Measurements from ENCODE around the gene RASL10B.

Gene RASL10B

DNA sequence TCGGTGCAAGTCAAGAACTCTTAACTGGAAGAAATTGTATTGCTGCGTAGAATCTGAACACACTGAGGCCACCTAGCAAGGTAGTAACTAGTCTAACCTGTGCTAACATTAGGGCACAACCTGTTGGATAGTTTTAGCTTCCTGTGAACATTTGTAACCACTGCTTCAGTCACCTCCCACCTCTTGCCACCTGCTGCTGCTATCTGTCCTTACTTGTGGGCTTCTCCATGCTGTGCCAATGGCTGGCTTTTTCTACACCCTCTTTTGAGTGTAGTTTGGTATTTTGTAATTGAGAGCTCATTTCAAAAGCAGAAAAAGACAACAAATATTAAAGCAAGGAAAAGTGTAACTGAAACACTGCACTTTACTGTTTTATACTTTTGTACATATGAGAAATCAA lies 7.7 kb upstream of the RASL10B start:
- TF ChIP-seq, protein P1, sequence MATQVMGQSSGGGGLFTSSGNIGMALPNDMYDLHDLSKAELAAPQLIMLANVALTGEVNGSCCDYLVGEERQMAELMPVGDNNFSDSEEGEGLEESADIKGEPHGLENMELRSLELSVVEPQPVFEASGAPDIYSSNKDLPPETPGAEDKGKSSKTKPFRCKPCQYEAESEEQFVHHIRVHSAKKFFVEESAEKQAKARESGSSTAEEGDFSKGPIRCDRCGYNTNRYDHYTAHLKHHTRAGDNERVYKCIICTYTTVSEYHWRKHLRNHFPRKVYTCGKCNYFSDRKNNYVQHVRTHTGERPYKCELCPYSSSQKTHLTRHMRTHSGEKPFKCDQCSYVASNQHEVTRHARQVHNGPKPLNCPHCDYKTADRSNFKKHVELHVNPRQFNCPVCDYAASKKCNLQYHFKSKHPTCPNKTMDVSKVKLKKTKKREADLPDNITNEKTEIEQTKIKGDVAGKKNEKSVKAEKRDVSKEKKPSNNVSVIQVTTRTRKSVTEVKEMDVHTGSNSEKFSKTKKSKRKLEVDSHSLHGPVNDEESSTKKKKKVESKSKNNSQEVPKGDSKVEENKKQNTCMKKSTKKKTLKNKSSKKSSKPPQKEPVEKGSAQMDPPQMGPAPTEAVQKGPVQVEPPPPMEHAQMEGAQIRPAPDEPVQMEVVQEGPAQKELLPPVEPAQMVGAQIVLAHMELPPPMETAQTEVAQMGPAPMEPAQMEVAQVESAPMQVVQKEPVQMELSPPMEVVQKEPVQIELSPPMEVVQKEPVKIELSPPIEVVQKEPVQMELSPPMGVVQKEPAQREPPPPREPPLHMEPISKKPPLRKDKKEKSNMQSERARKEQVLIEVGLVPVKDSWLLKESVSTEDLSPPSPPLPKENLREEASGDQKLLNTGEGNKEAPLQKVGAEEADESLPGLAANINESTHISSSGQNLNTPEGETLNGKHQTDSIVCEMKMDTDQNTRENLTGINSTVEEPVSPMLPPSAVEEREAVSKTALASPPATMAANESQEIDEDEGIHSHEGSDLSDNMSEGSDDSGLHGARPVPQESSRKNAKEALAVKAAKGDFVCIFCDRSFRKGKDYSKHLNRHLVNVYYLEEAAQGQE (IDR thresholded peaks at IDR 0.05; ENCODE audit: insufficient replicate concordance, low read depth) = no peak
- TF ChIP-seq CTCF (IDR thresholded peaks at IDR 0.05; ENCODE audit: insufficient read depth, low read length) (no peak), GABPA (IDR thresholded peaks at IDR 0.05; ENCODE audit: low read depth) (no peak), POLR2AphosphoS5 (IDR thresholded peaks at IDR 0.05; ENCODE audit: low read depth) (no peak)
- no peak for DNase-seq (ENCODE audit: low read depth in 1 of 2, low spot score in 1 of 2)
- no peak overlapping the region for H3K4me3 ChIP-seq (replicated peaks; ENCODE audit: insufficient read depth, low read length)
- no peaks in the 10 kb centered on the region for H3K27me3 ChIP-seq (ENCODE audit: insufficient read depth, poor library complexity, severe bottlenecking)
- no peak overlapping the region for H3K27ac ChIP-seq (replicated peaks)

DNA sequence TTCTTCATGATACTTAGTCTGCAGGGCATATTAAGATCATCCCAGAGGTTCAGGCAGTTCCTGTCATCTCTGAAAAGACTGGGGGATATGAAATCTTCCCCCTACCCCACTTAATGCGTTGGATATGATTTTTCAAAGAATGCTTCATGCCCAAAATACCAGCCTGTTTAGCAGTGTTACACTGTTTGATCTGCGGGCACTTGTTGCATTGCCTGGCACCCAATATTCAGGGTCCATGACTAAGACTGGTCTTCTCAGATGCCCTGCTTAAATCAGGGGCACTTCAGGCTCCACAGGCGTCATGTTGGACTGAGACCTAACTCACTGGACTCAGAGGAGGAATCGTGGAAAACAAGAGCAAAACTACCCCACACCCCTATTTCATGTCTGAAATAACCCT lies 6.4 kb upstream of the RASL10B start:
- H3K27ac ChIP-seq (replicated peaks) = no peak overlapping the region
- H3K27me3 ChIP-seq (ENCODE audit: insufficient read depth, poor library complexity, severe bottlenecking) = no peaks in the 10 kb centered on the region
- TF ChIP-seq GABPA (IDR thresholded peaks at IDR 0.05; ENCODE audit: low read depth) (no peak), CTCF (IDR thresholded peaks at IDR 0.05; ENCODE audit: insufficient read depth, low read length) (no peak), POLR2AphosphoS5 (IDR thresholded peaks at IDR 0.05; ENCODE audit: low read depth) (no peak), SPI1 (IDR thresholded peaks at IDR 0.05; ENCODE audit: borderline replicate concordance, low read depth) (no peak)
- TF ChIP-seq, protein P1 (IDR thresholded peaks at IDR 0.05; ENCODE audit: insufficient replicate concordance, low read depth) = no peak
- no peak for DNase-seq (ENCODE audit: low read depth in 1 of 2, low spot score in 1 of 2)
- H3K4me3 ChIP-seq (replicated peaks; ENCODE audit: insufficient read depth, low read length) = no peak overlapping the region

DNA sequence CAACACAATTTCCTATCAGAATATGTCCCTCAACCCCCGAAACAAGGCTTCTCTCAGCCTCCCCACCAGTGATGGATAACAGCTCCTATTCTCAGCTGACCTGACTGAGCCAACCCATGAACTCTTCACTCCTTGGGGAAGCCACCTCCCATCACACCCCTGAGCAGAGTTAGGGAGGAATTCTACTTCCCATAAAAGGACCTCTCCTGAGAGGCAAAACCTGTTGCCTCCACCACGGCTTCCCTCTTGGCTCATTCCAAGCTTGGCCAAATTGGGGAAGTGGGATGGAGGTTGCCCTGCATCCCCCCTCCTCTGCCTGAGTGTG lies 5.7 kb upstream of the RASL10B start:
- Histone ChIP-seq H3K27me3 (ENCODE audit: insufficient read depth, poor library complexity, severe bottlenecking) (no peaks in the 10 kb centered on the region), H3K4me3 (replicated peaks; ENCODE audit: insufficient read depth, low read length) (no peak overlapping the region), H3K27ac (replicated peaks) (no peak overlapping the region)
- TF ChIP-seq CTCF (IDR thresholded peaks at IDR 0.05; ENCODE audit: insufficient read depth, low read length) = no peak
- TF ChIP-seq GABPA (IDR thresholded peaks at IDR 0.05; ENCODE audit: low read depth) = no peak
- TF ChIP-seq, protein P1 (IDR thresholded peaks at IDR 0.05; ENCODE audit: insufficient replicate concordance, low read depth) = no peak
- TF ChIP-seq SPI1 (IDR thresholded peaks at IDR 0.05; ENCODE audit: borderline replicate concordance, low read depth) = peak; percentile 75
- TF ChIP-seq POLR2AphosphoS5 (IDR thresholded peaks at IDR 0.05; ENCODE audit: low read depth) = no peak
- no peak for DNase-seq (ENCODE audit: low read depth in 1 of 2, low spot score in 1 of 2)

All from HL-60 (cell line).